ENCODE results near the gene CDH7.

CDH7 gene

DNA sequence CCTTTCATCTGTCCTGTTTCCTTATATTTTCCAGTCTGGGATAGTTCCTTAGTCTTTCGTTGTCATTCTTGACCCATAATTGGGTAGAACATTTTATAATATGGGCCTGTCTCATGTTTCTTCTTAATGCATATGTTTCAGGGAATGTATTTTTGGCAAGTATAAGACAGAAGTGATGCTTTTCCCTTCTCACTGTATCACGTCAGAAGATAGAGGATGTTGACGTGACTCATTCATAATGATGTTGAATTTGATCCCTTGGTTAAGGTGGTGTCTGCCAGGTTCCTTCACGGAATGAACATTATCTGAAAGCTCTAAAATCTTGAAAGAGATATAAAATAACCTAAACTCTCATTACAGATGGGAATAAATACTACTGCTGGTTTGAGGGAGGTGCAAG, 18.8 kb downstream of the CDH7 start:
- DNase-seq: no peak

DNA sequence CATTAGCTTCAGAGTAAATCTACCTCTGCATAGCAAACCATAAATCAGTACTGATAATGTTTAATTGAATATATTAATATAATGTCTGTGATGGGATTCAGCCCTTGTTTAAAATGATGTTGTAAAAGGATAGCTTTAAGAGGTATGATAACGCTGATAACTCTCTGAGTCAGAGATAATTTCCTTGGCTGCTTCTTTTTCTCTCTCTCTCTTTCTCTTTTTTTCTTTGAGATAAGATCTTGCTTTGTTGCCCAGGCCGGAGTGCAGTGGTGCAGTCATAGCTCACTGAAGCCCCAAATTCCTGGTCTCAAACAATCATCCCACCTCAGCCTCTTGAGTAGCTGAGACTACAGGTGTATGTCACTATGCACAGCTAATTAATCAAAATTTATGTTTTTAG, 35.7 kb downstream of the CDH7 start:
- no peak for DNase-seq

DNA sequence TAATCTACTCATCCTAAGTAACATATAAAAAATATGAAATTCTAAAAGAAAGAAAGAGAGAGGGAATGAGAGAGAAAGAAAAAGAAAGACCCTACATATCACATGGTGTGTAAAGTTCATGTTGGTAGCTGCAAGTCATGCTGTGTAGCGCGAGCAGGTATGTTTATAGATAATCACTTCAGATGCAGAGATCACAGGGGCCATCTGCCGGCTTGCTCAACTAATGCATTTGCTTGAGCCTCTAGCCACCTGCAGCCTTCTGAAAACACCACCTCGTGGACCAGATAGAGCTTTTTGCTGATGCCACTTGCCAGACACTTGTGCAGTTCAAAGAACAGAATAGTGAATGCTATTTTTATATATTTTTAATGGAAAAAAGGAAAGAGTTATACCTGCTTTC, 37.6 kb downstream of the CDH7 start:
- DNase-seq: no peak

DNA sequence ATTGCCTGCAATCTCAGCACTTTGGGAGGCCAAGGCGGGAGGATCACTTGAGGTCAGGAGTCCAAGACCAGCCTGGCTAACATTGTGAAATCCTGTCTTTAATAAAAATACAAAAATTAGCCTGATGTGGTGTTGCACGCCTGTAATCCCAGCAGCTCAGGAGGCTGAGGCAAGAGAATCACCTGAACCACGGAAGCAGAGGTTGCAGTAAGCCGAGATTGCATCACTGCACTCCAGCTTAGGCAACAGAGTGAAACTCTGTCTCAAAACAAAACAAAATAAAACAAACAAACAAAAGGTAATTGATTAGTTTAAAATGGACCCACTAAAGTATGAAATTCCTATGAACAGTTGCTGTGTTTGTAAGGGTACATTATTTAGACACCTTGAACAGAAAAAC, 39.8 kb downstream of the CDH7 start:
- DNase-seq: no peak

DNA sequence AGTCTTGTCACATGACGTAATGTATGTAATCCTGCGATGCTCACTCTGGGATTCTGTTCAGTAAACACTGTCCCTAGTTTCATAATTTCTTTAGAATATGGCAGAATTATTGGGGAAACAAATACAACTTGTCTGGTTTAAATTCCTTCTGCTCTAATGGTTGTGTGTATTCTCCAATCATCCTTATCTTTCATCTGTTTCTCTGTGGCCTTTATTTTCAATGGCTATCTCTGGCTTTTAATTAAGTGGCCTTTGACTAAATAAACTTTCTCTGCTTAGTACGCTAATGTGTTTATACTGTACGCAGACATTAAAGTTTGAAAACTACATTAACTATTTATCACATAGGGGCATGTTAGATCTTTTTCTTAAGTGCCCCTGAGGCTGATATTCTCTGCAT, 40.9 kb downstream of the CDH7 start:
- DNase-seq: no peak

DNA sequence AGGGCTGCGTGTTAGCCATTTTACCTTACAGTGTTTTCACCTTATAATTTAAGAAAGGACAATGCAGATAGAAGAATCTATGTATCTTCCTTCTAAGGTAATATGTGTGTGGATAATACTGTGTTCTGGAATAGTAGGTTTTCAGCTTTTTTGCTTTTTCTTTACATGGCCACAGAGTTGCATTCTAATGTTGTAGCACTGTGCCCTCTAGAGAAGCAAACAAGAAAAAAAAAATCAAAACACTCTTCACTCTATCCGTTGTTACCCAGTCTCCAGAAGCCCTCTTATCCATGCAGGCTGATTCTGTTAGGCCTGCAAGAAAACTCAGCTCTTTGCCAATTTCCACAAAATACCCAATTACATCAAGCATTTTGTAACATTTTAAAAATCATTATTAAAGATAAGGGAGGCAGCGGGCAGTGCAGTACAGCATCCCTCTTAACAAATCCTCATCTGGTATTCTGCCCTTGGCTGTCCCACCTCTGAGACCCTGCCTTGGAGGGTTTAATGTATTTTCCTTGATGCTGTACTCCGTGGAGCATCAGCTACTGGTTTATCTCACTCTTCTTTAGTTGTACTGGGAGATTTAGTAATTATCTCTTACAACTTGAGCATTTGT, 41.8 kb downstream of the CDH7 start:
- DNase-seq: no peak

DNA sequence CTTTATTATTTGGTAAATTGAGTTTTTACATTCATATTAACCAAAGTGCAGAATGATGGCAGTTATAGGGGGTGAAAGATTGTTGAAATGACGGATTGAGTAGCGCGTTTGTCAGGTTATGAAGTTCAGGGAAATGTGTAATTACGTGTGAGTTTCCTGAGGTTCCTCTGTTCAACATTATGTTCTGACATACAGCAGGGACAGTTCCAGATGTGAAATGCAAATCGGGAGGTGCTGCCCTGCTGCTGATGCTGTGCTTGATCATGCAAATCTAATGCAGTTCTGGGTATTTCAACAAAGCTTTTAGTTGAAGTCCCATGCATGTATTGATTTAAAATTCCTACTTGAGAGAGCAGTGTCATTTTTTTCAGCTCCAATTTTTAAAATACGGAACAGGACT, 57.9 kb downstream of the CDH7 start:
- DNase-seq: no peak

DNA sequence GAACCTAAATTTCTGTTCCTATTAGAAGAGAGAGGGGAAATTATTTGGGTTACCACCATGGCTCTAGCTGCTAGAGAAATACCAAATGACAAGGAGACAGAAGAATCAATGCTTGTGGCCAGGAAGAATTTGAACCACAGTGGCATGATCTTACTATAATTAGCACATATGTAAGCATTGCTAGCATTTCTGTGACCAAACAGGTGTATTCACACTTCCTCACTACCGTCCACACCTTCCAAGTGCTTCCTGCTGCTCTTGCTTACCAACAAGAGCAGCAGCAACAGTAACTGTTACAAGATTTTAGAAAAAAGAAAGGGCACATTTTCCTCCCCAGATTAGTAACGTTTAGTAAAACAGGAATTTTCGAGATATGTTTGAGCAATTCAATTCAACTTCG, 60.5 kb downstream of the CDH7 start:
- no peak for DNase-seq

DNA sequence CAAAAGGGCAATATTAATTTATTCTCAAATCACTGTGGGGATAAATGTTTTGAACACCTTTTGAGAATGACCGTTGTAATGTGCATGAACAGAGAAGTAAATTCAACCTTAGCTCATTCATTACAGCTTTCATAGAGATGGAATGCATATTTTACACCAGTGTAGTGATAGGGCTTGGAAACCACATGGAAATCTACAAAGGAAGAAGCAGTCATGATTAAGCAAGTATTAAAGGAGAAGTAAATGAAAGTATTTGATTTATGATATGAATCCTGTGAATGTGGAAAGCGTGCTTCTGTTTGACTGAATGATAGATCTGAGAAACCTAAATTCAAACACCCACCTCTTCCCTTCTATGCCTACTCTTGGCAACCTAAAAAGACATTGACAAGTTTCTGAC, 64.7 kb downstream of the CDH7 start:
- no peak for DNase-seq

DNA sequence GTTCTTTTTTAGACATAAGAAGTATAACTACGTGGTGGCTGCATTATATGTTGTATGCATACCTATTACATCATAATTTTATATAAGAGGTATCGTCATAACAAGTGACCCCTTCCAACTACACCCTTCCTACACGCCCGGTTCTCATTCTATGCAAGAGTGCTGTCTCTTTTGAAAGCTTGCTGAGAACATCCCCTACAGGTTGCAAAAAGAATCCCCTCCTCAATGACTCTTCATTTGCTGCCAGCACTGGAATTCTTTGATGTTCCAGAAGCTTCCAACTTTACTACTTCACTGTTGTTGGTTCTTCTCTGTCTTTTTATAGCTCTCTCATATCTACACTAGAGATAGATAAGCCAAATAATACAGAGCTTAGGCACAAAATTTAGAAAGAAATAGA, 66.4 kb downstream of the CDH7 start:
- DNase-seq: no peak

DNA sequence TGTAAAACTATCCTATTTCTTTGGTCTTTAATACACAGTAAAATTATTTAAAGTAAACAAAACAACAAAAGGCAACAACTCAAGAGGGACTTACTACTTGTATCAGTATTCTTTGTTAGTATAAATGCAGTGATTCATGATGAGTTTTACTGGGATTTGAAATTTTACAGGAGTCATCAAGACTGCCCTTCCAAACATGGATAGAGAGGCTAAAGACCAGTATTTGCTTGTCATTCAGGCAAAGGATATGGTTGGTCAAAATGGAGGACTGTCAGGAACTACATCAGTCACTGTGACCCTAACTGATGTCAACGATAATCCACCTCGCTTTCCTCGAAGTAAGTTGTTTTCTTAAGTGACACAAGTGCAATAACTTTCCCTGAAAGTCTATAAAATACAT, 71.1 kb downstream of the CDH7 start:
- no peak for DNase-seq

DNA sequence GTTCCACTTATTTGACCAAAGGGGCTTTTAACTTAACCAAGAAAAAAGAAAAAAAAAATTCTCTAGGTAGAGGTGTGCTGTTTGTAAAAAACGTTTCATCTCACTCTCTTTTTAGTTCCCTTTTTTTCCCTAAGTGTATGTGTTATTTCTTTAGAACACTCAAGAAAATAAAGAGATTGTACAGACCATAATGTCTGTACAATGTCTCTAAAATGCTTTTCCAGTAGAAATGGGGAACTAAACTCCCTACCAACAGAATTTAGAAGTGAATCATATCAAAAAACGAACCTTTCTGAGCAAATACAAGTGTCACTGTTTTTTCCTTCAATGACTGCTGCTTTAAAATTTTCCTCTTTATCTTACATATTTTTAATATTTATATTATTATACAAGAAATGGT, 72.0 kb downstream of the CDH7 start:
- no peak for DNase-seq

DNA sequence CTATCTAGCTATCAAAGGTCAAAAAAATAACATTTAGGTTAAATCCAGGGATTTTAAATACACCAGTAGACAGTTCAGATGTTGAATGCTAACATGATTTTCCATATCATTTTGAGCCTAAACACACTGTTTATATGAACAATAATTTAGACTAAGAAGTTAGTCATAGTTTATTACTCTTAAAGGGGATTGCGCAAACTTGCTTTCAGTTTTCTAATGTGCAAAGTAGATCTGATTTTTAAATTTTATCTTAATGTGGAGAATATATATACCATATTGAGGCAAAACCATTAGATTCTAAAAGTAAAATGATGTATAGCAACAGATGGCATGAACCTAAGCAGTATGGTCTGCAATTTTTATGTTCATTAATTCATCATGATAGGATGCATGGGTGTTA, 76.6 kb downstream of the CDH7 start:
- no peak for DNase-seq

DNA sequence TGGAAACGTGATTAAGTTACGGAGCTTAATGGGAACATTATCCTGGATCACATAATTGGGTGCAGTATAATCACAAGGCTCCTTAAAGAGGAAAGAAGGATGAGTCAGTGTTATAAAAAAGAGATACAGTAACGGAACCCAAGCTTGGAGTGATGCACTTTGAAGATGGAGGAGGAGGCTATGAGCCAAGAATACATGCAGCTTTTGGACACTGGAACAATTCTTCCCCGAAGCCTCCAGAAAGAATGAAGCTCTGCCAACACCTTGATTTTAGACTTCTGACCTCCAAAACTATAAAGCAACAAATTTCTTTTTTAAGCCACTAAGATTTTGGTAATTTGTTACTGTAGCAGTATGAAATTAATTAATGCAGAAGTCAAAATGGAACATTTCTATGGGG, 85.1 kb downstream of the CDH7 start:
- DNase-seq: no peak

DNA sequence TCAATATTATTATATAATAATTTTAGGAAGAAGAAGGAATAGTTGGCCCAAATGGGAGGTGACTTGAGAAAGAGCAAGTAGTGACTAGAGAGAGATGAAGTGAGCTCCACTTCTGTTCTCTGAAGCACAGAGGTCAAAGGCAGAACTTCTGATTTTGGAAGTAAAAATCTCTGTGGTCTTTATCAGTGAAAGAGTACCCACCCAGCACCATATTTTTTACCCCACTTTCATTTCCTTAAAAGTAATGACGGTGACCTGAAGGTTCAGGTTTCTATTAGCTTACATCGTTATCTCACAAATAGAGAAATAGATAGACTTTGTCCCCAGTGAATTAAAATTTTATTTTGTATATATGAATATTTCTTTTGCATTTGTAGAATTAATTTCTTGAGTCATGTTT, 95.3 kb downstream of the CDH7 start:
- DNase-seq: no peak

DNA sequence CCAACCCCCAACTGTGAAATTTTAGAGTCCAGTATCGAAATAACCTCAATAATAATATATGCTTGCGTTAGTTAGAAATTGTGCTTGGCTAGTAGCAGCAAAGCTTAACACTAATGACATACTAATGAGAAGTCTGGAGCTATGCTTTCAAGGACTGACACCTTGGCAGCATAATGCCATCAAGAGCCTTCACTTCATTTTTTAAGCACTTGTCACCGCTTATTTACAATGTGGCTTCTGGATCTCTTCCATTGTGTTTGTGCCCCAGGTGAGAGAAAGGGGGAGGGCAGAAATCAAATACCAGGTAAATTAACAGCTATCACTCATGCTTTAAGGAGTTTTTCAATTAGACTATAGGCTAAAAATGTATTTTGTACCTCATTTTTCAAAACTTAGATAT, 101.5 kb downstream of the CDH7 start:
- DNase-seq: no peak

DNA sequence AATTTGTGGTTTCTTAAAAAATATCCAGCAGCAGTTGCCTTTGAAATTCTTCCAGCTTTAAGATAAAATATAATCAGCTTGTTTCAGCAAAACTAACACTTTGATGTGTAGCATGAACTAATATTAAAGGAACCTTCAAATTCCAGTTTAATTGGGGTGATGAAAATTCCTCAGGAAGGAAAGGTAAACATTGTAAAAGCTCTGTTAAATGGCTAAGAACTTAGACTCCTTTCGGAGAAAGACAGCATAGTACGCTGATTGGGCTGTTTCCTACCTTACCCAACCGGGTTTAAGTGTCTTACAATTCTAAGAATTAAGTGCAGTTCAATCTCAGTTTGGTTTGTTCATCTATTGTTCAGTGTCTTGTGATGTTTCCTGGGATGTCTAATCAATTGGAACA, 108.3 kb downstream of the CDH7 start:
- no peak for DNase-seq

DNA sequence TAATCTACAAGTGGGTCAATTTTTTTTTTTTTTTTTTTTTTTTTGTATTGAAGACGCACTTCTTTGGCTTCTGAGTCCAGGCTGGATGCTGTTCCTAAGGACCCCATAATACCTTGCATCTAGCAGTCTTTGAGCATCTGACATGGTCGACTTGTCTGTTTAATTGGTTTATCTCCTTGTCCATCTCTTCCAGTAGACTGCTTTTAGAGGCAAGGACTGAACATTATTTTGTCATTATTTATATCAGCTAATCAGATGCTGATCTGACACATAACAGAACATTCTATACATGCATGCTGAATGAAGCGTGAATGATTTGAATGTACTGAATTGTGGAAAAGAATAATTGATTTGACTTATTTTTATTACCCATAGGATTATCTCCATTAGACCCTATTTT, 118.7 kb downstream of the CDH7 start:
- no peak for DNase-seq

DNA sequence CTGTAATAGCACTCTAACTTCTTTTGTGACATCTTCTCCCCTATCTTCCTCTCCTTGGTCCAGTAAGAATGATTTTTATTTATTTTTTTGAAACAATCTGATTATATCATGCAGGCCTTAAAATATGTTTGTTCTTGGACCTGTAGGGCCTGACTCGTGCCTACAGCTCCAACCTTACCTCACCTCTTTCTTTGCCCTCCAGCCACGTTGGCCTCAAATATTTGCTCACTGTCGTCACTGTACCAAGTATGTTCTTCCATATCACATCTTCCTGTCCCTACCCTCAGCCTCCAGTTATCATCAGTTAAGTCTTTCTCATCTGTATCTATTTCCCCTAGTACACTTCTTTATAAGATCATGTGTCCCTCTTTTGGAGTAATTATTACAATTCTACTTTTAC, 125.5 kb downstream of the CDH7 start:
- DNase-seq: no peak

DNA sequence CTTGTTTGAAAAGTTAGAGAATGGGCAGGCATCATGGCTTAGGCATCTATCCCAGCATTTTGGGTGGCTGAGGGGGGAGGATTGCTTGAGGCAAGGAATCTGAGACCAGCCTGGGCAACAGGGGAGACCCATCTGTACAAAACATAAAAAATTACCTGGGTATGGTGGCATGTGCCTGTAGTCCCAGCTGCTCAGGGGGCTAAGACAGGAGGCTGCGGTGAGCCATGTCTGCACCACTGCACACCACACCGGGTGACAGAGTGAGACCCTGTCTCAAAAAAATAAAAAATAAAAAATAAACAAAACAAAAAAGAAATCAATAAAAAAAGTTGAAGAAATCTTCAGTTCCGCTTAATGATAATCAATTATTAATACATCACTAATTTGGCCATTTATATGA, 146.5 kb downstream of the CDH7 start:
- DNase-seq: no peak

DNA sequence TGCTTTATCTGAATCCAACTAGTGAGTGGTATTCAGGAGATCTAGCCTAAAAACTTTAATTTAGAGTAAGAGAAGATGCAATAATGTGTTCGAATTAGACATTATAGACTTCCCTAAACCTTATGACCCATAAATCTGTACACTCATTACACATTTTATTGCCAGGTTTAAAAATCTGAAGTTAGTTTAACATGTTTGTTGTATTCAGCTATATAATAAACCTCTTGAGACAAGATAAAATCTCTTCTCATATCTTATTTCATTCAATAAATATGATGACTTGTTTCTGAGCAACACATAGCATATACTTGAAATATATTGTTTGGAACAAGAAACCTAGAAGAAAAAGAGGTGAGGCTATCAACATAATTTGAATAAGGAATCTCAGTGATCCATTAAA, 150.7 kb downstream of the CDH7 start:
- DNase-seq: no peak

DNA sequence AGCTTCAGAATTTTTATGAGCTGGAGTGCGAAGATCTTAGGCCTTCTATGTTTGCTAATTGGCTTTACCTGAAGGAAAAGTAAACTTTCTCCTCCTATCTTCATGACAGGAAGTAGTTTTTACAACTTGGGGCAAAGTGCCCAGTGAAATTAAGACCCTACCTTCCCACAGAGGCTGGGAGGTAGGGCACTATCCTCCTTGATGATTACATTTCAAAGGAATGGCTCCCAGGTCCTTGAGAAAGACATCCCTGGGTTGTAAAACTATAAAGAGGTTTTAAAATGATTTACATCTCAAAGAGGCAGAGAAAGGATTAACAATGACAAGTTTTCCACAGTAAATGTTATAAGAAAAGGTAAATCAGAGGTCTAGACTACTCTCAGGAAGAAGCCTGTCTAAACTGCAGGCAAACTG, 155.8 kb downstream of the CDH7 start:
- DNase-seq: no peak

DNA sequence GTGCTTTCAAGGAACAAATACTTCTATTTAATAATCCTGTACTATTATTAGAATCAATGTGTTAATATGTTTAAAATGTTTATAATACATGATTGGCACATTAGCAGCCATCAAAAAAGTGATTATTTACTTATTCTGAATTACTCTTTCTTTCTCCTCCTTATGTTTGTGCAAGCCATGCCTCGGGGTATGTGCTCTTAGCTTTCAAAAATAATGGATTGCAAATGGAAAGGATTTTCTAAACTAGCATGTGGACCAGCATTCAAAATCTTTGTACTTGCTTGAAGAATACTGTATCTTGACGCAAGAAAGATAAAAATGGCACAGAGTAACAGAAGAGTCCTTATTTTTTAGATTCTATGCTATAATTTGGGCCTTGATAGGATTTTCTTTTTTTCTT, 156.5 kb downstream of the CDH7 start:
- DNase-seq: no peak

DNA sequence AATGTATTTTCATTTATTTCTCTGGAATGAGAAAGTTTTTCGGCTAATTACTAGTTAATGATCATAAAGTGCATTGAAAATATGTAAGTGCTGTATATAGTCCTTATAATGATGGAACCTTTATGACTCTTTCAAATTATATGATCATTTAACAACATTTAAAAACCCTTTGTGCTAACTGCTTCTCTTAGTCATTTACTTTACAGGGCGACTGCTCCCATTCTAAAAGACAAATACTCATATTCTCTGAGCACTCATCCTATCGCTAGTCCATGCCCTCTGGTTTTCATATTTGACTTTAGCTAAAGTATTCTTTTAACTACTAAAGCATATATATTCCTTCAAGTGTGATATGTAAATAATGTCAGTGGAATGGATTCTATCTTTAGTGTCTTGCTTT, 168.2 kb downstream of the CDH7 start:
- DNase-seq: no peak

DNA sequence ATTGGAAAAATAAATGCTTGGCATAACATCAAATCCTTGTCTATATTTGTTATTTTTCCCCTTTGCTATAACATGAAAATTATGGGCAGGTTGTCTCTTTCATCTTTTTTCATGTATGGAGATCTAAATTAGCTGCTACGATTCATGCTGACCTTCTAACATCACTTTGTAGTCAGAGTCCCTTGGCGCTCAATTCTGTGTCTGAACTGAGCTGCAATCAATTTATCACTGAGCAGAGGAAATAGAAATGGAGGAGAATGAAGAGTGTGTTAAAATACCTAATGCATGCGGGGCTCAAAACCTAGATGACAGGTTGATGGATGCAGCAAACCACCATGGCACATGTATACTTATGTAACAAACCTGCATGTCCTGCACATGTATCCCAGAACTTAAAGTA, 168.9 kb downstream of the CDH7 start:
- DNase-seq: no peak

DNA sequence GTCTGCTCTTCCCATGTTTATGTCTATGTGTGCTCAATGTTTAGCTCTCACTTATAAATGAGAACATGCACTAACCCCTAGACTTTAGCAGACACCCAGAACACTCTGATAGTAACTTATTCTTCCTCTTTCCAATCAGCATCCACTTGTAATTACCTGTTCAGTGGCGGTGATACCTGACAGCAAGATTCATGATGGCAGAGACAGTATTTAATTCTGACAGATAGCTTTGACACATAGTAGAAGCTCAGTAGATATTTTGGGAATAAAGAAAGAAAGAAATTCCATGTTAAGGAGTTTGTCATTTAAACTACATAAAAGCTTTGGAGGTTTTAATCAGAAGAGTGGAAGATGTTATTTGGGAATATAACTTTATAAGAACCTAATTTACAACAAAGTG, 171.3 kb downstream of the CDH7 start:
- DNase-seq: no peak

All from activated CD4-positive, CD25-positive, alpha-beta regulatory T cell (primary cell).